ENCODE measurements around the gene HTR6.

HTR6 gene

GRCh38 chr1:19680644-19681043 is 16.0 kb downstream of the HTR6 start:
- CTCF ChIA-PET, result interaction anchor here (1.1 to 3.1 kb wide), 3 partner anchors 19 to 202 kb away, joined by 3 to 19 read pairs (median 16); partner anchors contain the start of gene OTUD3
- POLR2A ChIA-PET, result no interaction called here
- no peak for TF ChIP-seq CTCF (IDR thresholded peaks at IDR 0.05; ENCODE audit: control extremely low read depth, extremely low read depth, low read depth, missing control alignments)
- no peak for DNase-seq (ENCODE audit: extremely low spot score)

- CTCF ChIA-PET, result interaction anchor here (1.6 to 3.1 kb wide), 3 partner anchors 9 to 22 kb away, joined by 5 to 19 read pairs (median 16); no protein-coding TSS in a partner anchor
- TF ChIP-seq CTCF (IDR thresholded peaks at IDR 0.05; ENCODE audit: control extremely low read depth, extremely low read depth, low read depth, missing control alignments), result no peak
- POLR2A ChIA-PET, result no interaction called here
- no peak for DNase-seq (ENCODE audit: extremely low spot score)
These were observed 17.6 kb downstream of the HTR6 start for GRCh38 chr1:19682257-19682656.

GRCh38 chr1:19682901-19683300 is 18.2 kb downstream of the HTR6 start:
- POLR2A ChIA-PET, result no interaction called here
- DNase-seq (ENCODE audit: extremely low spot score), result no peak
- CTCF ChIA-PET, result interaction anchor here (0.8 to 3.1 kb wide), 3 partner anchors 21 to 59 kb away, joined by 3 to 19 read pairs (median 16); no protein-coding TSS in a partner anchor
- TF ChIP-seq CTCF (IDR thresholded peaks at IDR 0.05; ENCODE audit: control extremely low read depth, extremely low read depth, low read depth, missing control alignments), result no peak

- CTCF ChIA-PET, result interaction anchor here (0.8 to 0.9 kb wide), 2 partner anchors 22 to 60 kb away, joined by 3 read pairs; no protein-coding TSS in a partner anchor
- no peak for TF ChIP-seq CTCF (IDR thresholded peaks at IDR 0.05; ENCODE audit: control extremely low read depth, extremely low read depth, low read depth, missing control alignments)
- no peak for DNase-seq (ENCODE audit: extremely low spot score)
- POLR2A ChIA-PET, result no interaction called here
These were observed 18.7 kb downstream of the HTR6 start for GRCh38 chr1:19683351-19683750.

GRCh38 chr1:19684677-19685076 is 20.0 kb downstream of the HTR6 start:
- no peak for DNase-seq (ENCODE audit: extremely low spot score)
- ChIA-PET CTCF (interaction anchor here (0.9 to 2.0 kb wide), 3 partner anchors 20 to 24 kb away, joined by 3 to 7 read pairs (median 3); no protein-coding TSS in a partner anchor), POLR2A (no interaction called here)
- TF ChIP-seq CTCF (IDR thresholded peaks at IDR 0.05; ENCODE audit: control extremely low read depth, extremely low read depth, low read depth, missing control alignments), result no peak

GRCh38 chr1:19685994-19686393 is 21.3 kb downstream of the HTR6 start:
- no peak for DNase-seq (ENCODE audit: extremely low spot score)
- CTCF ChIA-PET, result interaction anchor here (2.0 kb wide), 1 partner anchor 24 kb away, joined by 7 read pairs; no protein-coding TSS in a partner anchor
- TF ChIP-seq CTCF (IDR thresholded peaks at IDR 0.05; ENCODE audit: control extremely low read depth, extremely low read depth, low read depth, missing control alignments), result no peak
- POLR2A ChIA-PET, result no interaction called here
